Vagina (tissue), 2 donors: Measurements from ENCODE around the gene CHP1.

Experiments used
- CTCF ChIP-seq, 3 experiments: fragments of 450-650 bp in 2 of 3; fragments of 200-600 bp in 1 of 3; sonication (generic) in 1 of 3; IDR thresholded peaks; one replicate each; pipeline ENCODE4 v1.5.1; 2017 to 2019; ENCODE audit warnings: antibody characterized with exemption in 3 of 3, mild to moderate bottlenecking in 2 of 3, moderate library complexity in 2 of 3
- POLR2A ChIP-seq, 2 donors: fragments of 450-650 bp; IDR thresholded peaks; one replicate each; pipeline ENCODE4 v1.6.1; 2017; ENCODE audit warnings: antibody characterized with exemption in 2 of 2, mild to moderate bottlenecking in 2 of 2, moderate library complexity in 2 of 2
- POLR2AphosphoS5 ChIP-seq, 2 donors: sonication (generic); formaldehyde crosslinking; IDR thresholded peaks; one replicate each; pipeline ENCODE4 v1.9.0; 2017; ENCODE audit warnings: antibody characterized with exemption in 2 of 2, mild to moderate bottlenecking in 2 of 2, low read depth in 1 of 2; ENCODE audit not compliant: insufficient read depth in 1 of 2

GRCh38 chr15:41256577-41257038, 25.5 kb downstream of the CHP1 start:
- TF ChIP-seq CTCF (IDR thresholded peaks at IDR 0.05) (no peak), POLR2AphosphoS5 (IDR thresholded peaks at IDR 0.05; ENCODE audit: insufficient read depth in 1 of 2, low read depth in 1 of 2) (no peak), POLR2A (IDR thresholded peaks at IDR 0.05) (no peak)
